H1 (cell line): ENCODE measurements around the gene ANAPC2. TPM values are rescaled to one million over a fixed set of nuclear protein-coding genes. Genes with fewer than 3 reads are reported as not detected.

ENCODE experiments used
- ASH2L ChIP-seq: fragments of 200-600, 300-600 bp; sonication (generic); IDR thresholded peaks from one replicate; pipeline ENCODE4 v1.7.1; 2017; ENCODE audit warnings: low read length
- ATF2 ChIP-seq: IDR thresholded peaks from 2 replicates; pipeline ENCODE4 v1.6.1; 2012; ENCODE audit warnings: low read length, inconsistent platforms
- BCL11A ChIP-seq, 2 experiments: IDR thresholded peaks; one replicate each; pipeline ENCODE4 v1.6.1; 2011; ENCODE audit warnings: low read depth in 2 of 2, low read length in 2 of 2, mild to moderate bottlenecking in 2 of 2
- EGR1 ChIP-seq: IDR thresholded peaks from 2 replicates; pipeline ENCODE4 v1.6.1; 2011; ENCODE audit warnings: low read depth, low read length, borderline replicate concordance
- EP300 ChIP-seq, 2 experiments: IDR thresholded peaks; 1 replicate in 1 of 2; 2 replicates in 1 of 2; pipeline ENCODE4 v1.6.1; 2011 to 2012; ENCODE audit warnings: low read depth in 2 of 2, low read length in 2 of 2, mild to moderate bottlenecking in 2 of 2, borderline replicate concordance in 1 of 2, inconsistent platforms in 1 of 2, moderate library complexity in 1 of 2
- EZH2 ChIP-seq: fragments of 200-600 bp; sonication (generic); IDR thresholded peaks from 2 replicates; pipeline ENCODE4 v1.7.1; 2012; ENCODE audit warnings: low read depth, mild to moderate bottlenecking, moderate library complexity, low read length, inconsistent platforms; ENCODE audit not compliant: severe bottlenecking
- GABPA ChIP-seq: IDR thresholded peaks from 2 replicates; pipeline ENCODE4 v1.6.1; 2011; ENCODE audit warnings: mild to moderate bottlenecking, low read length, moderate library complexity, borderline replicate concordance; ENCODE audit not compliant: insufficient read depth
- KDM4A ChIP-seq: IDR thresholded peaks from one replicate; pipeline ENCODE4 v1.7.1; 2012; ENCODE audit warnings: low read depth, mild to moderate bottlenecking, moderate library complexity, low read length, inconsistent platforms; ENCODE audit not compliant: severe bottlenecking
- MAFK ChIP-seq: IDR thresholded peaks from 2 replicates; pipeline ENCODE4 v1.6.1; 2012; ENCODE audit warnings: low read depth, mild to moderate bottlenecking, improper control_type of control experiment, low read length
- POLR2AphosphoS5 ChIP-seq: IDR thresholded peaks from 2 replicates; pipeline ENCODE4 v1.6.1; 2011; ENCODE audit warnings: low read depth, low read length
- POU5F1 ChIP-seq: IDR thresholded peaks from 2 replicates; pipeline ENCODE4 v1.6.1; 2011; ENCODE audit warnings: low read depth, mild to moderate bottlenecking, low read length, moderate library complexity
- RAD21 ChIP-seq, 2 experiments: IDR thresholded peaks in 1 of 2; conservative IDR thresholded peaks in 1 of 2; 2 replicates each; pipeline ENCODE4 v1.6.1; 2011; ENCODE audit warnings: low read depth in 2 of 2, low read length in 2 of 2, improper control_type of control experiment in 1 of 2, inconsistent platforms in 1 of 2, mild to moderate bottlenecking in 1 of 2, moderate library complexity in 1 of 2
- RXRA ChIP-seq: IDR thresholded peaks from 2 replicates; pipeline ENCODE4 v1.6.1; 2011; ENCODE audit warnings: low read depth, mild to moderate bottlenecking, low read length, moderate library complexity; ENCODE audit not compliant: insufficient read depth
- SAP30 ChIP-seq: fragments of 300-600 bp; sonication (generic); IDR thresholded peaks from 2 replicates; pipeline ENCODE4 v1.7.1; 2012; ENCODE audit warnings: low read length, moderate library complexity, mild to moderate bottlenecking, inconsistent platforms; ENCODE audit not compliant: insufficient read depth, insufficient replicate concordance
- SP2 ChIP-seq: IDR thresholded peaks from 2 replicates; pipeline ENCODE4 v1.6.1; 2012; ENCODE audit warnings: mild to moderate bottlenecking, low read length, inconsistent platforms
- SUZ12 ChIP-seq: fragments of 200-600 bp; sonication (generic); IDR thresholded peaks from 2 replicates; pipeline ENCODE4 v1.6.1; 2012; ENCODE audit warnings: mild to moderate bottlenecking, inconsistent platforms, low read length, moderate library complexity, mixed read lengths
- TAF1 ChIP-seq: IDR thresholded peaks from 2 replicates; pipeline ENCODE4 v1.6.1; 2011; ENCODE audit warnings: mild to moderate bottlenecking, low read depth, low read length
- TBP ChIP-seq: IDR thresholded peaks from 2 replicates; pipeline ENCODE4 v1.6.1; 2011; ENCODE audit warnings: low read depth, low read length, improper control_type of control experiment
- TCF12 ChIP-seq: IDR thresholded peaks from 2 replicates; pipeline ENCODE4 v1.6.1; 2011; ENCODE audit warnings: low read depth, mild to moderate bottlenecking, low read length
- YY1 ChIP-seq: IDR thresholded peaks from 2 replicates; pipeline ENCODE4 v1.6.1; 2011; ENCODE audit warnings: low read depth, mild to moderate bottlenecking, low read length
- ZNF274 ChIP-seq: IDR thresholded peaks from 2 replicates; pipeline ENCODE4 v1.7.0; 2012; ENCODE audit warnings: low read length, borderline replicate concordance; ENCODE audit errors: extremely low read depth
- polyA plus RNA-seq, 7 experiments: library from polyadenylated mRNA; depleted of rRNA in 3 of 7; stranded (reverse) in 5 of 7; unstranded in 2 of 7; fragments of >200 nt in 5 of 7; fragments of 200-250 nt in 2 of 7; gene quantifications; 1 replicate in 5 of 7; 2 replicates in 1 of 7; 4 replicates in 1 of 7; pipeline versions ENCODE4 v1.2.1 to v1.2.3, GENCODE V29; 2011 to 2013; ENCODE audit warnings: missing spikeins in 2 of 7, mixed read lengths in 2 of 7
- total RNA-seq: library from RNA; stranded (reverse); fragmentation: NEBNext Ultra II Directional; extraction: Animal tissue kit (Norgen Biotek cat#: 25700); gene quantifications from 2 replicates; pipeline ENCODE4 v1.2.1, GENCODE V29; 2021

ANAPC2 gene
- total and polyA plus RNA-seq, 2 of the 8 experiments (the other 6 are each of a cell fraction or from before 2014, with no cell fraction given): 30.2 to 37.7 TPM

GRCh38 chr9:137227054-137227852, 38.9 kb upstream of the ANAPC2 start, which contains the start of gene RNF224 (continued):
- TF ChIP-seq KDM4A: no peak
- TF ChIP-seq RXRA: no peak
- no peak for TF ChIP-seq POU5F1
- no peak for TF ChIP-seq SAP30
- TF ChIP-seq EP300 (IDR thresholded peaks at IDR 0.05; ENCODE audit: borderline replicate concordance in 1 of 2, low read depth in 2 of 2, low read length in 2 of 2): no peak
- TF ChIP-seq ASH2L: no peak
- TF ChIP-seq EZH2: no peak
- no peak; the same call in 1 of the 2 replicates for TF ChIP-seq POLR2AphosphoS5
- no peak for TF ChIP-seq ZNF274
- peak; percentile 44; the same call in 1 of the 2 replicates for TF ChIP-seq TBP
- no peak for TF ChIP-seq TCF12
- no peak for TF ChIP-seq BCL11A (IDR thresholded peaks at IDR 0.05; ENCODE audit: low read depth in 2 of 2, low read length in 2 of 2)
- peak; percentile 82; the same call in 1 of the 2 replicates for TF ChIP-seq GABPA
- no peak for TF ChIP-seq MAFK
- 0 out of 2 replicates have a peak, but pooled peaks have one; percentile 37 for TF ChIP-seq TAF1
- TF ChIP-seq SUZ12: no peak
- no peak for TF ChIP-seq SP2
- 0 out of 2 replicates have a peak, but pooled peaks have one; percentile 43 for TF ChIP-seq YY1
- TF ChIP-seq ATF2: no peak
- peak; percentile 91 to 95 for TF ChIP-seq RAD21 (IDR thresholded peaks at IDR 0.05 in 1 of 2, conservative IDR thresholded peaks at IDR 0.05 in 1 of 2; ENCODE audit: low read depth in 2 of 2, low read length in 2 of 2)
- no peak; the same call in 1 of the 2 replicates for TF ChIP-seq EGR1
